ENCODE data around the gene A2M. TPM values are rescaled to one million over a fixed set of nuclear protein-coding genes. Genes with fewer than 3 reads are reported as not detected.

Gene A2M
- polyA plus RNA-seq, 2 of the 4 experiments (the other 2 are of a cell fraction): not detected

DNA sequence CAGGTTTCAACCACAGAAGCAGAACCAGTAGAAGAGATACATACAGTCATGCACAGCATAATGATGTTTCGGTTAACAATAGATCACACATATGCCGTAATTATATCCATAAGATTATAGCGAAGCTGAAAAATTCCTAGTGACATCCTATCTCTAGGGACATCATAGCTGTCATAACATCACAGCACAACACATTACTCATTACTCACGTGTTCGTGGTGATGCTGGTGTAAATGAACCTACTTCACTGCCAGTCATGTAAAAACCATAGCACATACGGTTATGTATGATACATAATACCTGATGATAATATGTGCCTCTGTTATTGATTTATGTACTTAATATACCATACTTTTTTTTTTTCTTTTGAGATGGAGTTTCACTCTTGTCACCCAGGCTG is 81.6 kb downstream of the A2M start:
- FAIRE-seq (no peak), ATAC-seq (no peak), DNase-seq (ENCODE audit: low read depth in 1 of 2, low spot score in 1 of 2) (no peak)
- TF ChIP-seq SREBF2 (IDR thresholded peaks at IDR 0.05): no peak
- TF ChIP-seq, protein P1, sequence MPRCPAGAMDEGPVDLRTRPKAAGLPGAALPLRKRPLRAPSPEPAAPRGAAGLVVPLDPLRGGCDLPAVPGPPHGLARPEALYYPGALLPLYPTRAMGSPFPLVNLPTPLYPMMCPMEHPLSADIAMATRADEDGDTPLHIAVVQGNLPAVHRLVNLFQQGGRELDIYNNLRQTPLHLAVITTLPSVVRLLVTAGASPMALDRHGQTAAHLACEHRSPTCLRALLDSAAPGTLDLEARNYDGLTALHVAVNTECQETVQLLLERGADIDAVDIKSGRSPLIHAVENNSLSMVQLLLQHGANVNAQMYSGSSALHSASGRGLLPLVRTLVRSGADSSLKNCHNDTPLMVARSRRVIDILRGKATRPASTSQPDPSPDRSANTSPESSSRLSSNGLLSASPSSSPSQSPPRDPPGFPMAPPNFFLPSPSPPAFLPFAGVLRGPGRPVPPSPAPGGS (IDR thresholded peaks at IDR 0.05): no peak
- TF ChIP-seq, protein P2, sequence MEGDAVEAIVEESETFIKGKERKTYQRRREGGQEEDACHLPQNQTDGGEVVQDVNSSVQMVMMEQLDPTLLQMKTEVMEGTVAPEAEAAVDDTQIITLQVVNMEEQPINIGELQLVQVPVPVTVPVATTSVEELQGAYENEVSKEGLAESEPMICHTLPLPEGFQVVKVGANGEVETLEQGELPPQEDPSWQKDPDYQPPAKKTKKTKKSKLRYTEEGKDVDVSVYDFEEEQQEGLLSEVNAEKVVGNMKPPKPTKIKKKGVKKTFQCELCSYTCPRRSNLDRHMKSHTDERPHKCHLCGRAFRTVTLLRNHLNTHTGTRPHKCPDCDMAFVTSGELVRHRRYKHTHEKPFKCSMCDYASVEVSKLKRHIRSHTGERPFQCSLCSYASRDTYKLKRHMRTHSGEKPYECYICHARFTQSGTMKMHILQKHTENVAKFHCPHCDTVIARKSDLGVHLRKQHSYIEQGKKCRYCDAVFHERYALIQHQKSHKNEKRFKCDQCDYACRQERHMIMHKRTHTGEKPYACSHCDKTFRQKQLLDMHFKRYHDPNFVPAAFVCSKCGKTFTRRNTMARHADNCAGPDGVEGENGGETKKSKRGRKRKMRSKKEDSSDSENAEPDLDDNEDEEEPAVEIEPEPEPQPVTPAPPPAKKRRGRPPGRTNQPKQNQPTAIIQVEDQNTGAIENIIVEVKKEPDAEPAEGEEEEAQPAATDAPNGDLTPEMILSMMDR (IDR thresholded peaks at IDR 0.05): no peak
- TF ChIP-seq, protein P3, sequence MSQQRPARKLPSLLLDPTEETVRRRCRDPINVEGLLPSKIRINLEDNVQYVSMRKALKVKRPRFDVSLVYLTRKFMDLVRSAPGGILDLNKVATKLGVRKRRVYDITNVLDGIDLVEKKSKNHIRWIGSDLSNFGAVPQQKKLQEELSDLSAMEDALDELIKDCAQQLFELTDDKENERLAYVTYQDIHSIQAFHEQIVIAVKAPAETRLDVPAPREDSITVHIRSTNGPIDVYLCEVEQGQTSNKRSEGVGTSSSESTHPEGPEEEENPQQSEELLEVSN (IDR thresholded peaks at IDR 0.05; ENCODE audit: borderline replicate concordance, low read depth): no peak
- WGBS (ENCODE audit: missing lambda C conversion rate): 69% methylated on average over 6 of the region's 6 CpGs
- Histone ChIP-seq H3K4me3 (no peak overlapping the region), H3K27ac (no peak overlapping the region), H3K4me1 (no peaks in the 10 kb centered on the region), H3K4me2 (no peak overlapping the region), H3K9me3 (no peaks in the 10 kb centered on the region)
- CTCF ChIA-PET: interaction anchor here (1.1 to 2.0 kb wide), 2 partner anchors 377 to 490 kb away, joined by 5 read pairs; no protein-coding TSS in a partner anchor
- POLR2A ChIA-PET: no interaction called here

DNA sequence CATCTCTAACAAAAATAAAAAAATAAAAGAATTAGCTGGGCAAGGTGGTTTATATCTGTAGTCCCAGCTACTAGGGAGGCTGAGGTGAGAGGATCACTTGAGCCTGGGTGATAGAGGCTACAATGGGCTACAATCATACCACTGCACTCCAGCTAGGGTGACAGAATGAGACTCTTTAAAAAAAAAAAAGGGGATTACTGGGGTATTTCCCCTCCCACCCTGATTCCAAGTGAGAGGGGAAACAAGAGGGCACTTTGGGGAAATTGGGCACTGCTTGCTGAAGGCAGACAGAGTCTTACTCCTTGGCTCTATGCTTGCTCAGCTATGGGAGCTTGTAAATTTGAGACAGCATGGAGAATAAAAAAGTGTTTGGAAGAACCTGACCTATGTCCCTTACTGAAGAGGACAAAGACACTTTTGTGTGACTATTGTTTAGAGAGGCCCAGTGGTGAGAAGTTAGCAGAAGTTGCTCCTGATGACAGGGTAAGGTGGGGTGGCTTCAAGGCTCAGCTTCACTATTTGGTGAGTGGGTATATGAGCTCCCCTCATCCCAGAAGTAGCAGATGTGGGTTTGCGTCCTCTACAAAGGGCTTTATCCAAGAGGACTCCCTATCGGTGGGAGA is 82.3 kb downstream of the A2M start:
- CTCF ChIA-PET: interaction anchor here (1.0 to 2.0 kb wide), 3 partner anchors 352 to 489 kb away, joined by 4 to 5 read pairs (median 5); no protein-coding TSS in a partner anchor
- FAIRE-seq (no peak), ATAC-seq (no peak), DNase-seq (ENCODE audit: low read depth in 1 of 2, low spot score in 1 of 2) (no peak)
- POLR2A ChIA-PET: no interaction called here
- no peak overlapping the region for H3K4me2 ChIP-seq
- H3K27ac ChIP-seq: no peak overlapping the region
- H3K4me3 ChIP-seq: no peak overlapping the region
- TF ChIP-seq, protein P3 (IDR thresholded peaks at IDR 0.05; ENCODE audit: borderline replicate concordance, low read depth): no peak
- TF ChIP-seq, protein P4, sequence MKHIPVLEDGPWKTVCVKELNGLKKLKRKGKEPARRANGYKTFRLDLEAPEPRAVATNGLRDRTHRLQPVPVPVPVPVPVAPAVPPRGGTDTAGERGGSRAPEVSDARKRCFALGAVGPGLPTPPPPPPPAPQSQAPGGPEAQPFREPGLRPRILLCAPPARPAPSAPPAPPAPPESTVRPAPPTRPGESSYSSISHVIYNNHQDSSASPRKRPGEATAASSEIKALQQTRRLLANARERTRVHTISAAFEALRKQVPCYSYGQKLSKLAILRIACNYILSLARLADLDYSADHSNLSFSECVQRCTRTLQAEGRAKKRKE (CRISPR knock-in tag; IDR thresholded peaks at IDR 0.05; ENCODE audit: low read depth): no peak
- TF ChIP-seq, protein P5, sequence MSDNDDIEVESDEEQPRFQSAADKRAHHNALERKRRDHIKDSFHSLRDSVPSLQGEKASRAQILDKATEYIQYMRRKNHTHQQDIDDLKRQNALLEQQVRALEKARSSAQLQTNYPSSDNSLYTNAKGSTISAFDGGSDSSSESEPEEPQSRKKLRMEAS (IDR thresholded peaks at IDR 0.05): no peak
- TF ChIP-seq NR3C1 (IDR thresholded peaks at IDR 0.05): no peak
- no peak for TF ChIP-seq GATA3 (IDR thresholded peaks at IDR 0.05; ENCODE audit: borderline replicate concordance)
- no peak for TF ChIP-seq NPAS2 (CRISPR knock-in tag; IDR thresholded peaks at IDR 0.05; ENCODE audit: borderline replicate concordance)
- TF ChIP-seq CBX8 (IDR thresholded peaks at IDR 0.05): no peak
- TF ChIP-seq MYC (IDR thresholded peaks at IDR 0.05; ENCODE audit: borderline replicate concordance, low read length): no peak
- no peak for TF ChIP-seq ZFP36 (IDR thresholded peaks at IDR 0.05; ENCODE audit: borderline replicate concordance, partially characterized antibody)
- TF ChIP-seq SREBF2 (IDR thresholded peaks at IDR 0.05): no peak
- no peak for TF ChIP-seq MAFK (IDR thresholded peaks at IDR 0.05; ENCODE audit: partially characterized antibody)
- TF ChIP-seq, protein P6, sequence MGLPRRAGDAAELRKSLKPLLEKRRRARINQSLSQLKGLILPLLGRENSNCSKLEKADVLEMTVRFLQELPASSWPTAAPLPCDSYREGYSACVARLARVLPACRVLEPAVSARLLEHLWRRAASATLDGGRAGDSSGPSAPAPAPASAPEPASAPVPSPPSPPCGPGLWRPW (IDR thresholded peaks at IDR 0.05): no peak
- TF ChIP-seq HOXA7 (CRISPR knock-in tag; IDR thresholded peaks at IDR 0.05): no peak
- H3K9me3 ChIP-seq: no peaks in the 10 kb centered on the region
- 84% methylated on average over 2 of the region's 2 CpGs for WGBS (ENCODE audit: missing lambda C conversion rate)
- H3K4me1 ChIP-seq: no peaks in the 10 kb centered on the region
